RWPE2 (cell line): ENCODE data around the gene ROBO1.

Source experiments
- ATAC-seq: fragments of 200-7000 bp; cut with Tn5 transposase; 3 replicates; pipeline ENCODE4 v1.9.1; 2021; ENCODE audit warnings: low read depth
- DNase-seq: peaks from one replicate; pipeline ENCODE4 v3.0.0-alpha.2; 2020; ENCODE audit warnings: low spot score
- H3K27ac ChIP-seq: fragments of 450-650 bp; 2 replicates; pipeline ENCODE4 v1.5.1; 2017; ENCODE audit warnings: mild to moderate bottlenecking; ENCODE audit not compliant: poor library complexity, severe bottlenecking
- H3K27me3 ChIP-seq: fragments of 250-450 bp; sonication (Bioruptor Pico); 2 replicates; pipeline ENCODE4 v1.5.1; 2021; ENCODE audit warnings: mild to moderate bottlenecking, moderate library complexity; ENCODE audit not compliant: insufficient read depth, poor library complexity, severe bottlenecking
- H3K36me3 ChIP-seq: fragments of 250-450 bp; sonication (Bioruptor Pico); 2 replicates; pipeline ENCODE4 v1.5.1; 2020; ENCODE audit warnings: low read depth, mild to moderate bottlenecking, moderate library complexity
- H3K4me1 ChIP-seq: fragments of 250-450 bp; sonication (Bioruptor Pico); 2 replicates; pipeline ENCODE4 v1.5.1; 2021; ENCODE audit warnings: mild to moderate bottlenecking, moderate library complexity; ENCODE audit not compliant: insufficient read depth, poor library complexity, severe bottlenecking
- H3K4me3 ChIP-seq: fragments of 250-450 bp; sonication (Bioruptor Pico); 2 replicates; pipeline ENCODE4 v1.5.1; 2021; ENCODE audit warnings: mild to moderate bottlenecking, moderate library complexity; ENCODE audit not compliant: severe bottlenecking
- H3K9me3 ChIP-seq: fragments of 250-450 bp; sonication (Bioruptor Pico); 2 replicates; pipeline ENCODE4 v1.5.1; 2021; ENCODE audit warnings: mild to moderate bottlenecking, moderate library complexity; ENCODE audit not compliant: severe bottlenecking
- CTCF ChIP-seq: fragments of 450-650 bp; IDR thresholded peaks from one replicate; pipeline ENCODE4 v1.5.1; 2017; ENCODE audit warnings: mild to moderate bottlenecking, moderate library complexity; ENCODE audit not compliant: poor library complexity, severe bottlenecking

The ROBO1 gene

GRCh38 chr3:78812166-78812565 is 955.6 kb downstream of the ROBO1 start:
- Histone ChIP-seq H3K27me3 (no peaks in the 10 kb centered on the region), H3K27ac (no peak overlapping the region), H3K36me3 (no peaks in the 10 kb centered on the region), H3K4me3 (no peak overlapping the region), H3K4me1 (no peaks in the 10 kb centered on the region), H3K9me3 (no peaks in the 10 kb centered on the region)
- TF ChIP-seq CTCF = no peak
- no peak for ATAC-seq
- DNase-seq = no peak

GRCh38 chr3:78809966-78810365 is 957.8 kb downstream of the ROBO1 start:
- Histone ChIP-seq H3K27me3 (no peaks in the 10 kb centered on the region), H3K4me1 (no peaks in the 10 kb centered on the region), H3K4me3 (no peak overlapping the region), H3K36me3 (no peaks in the 10 kb centered on the region), H3K9me3 (no peaks in the 10 kb centered on the region), H3K27ac (no peak overlapping the region)
- DNase-seq = no peak
- ATAC-seq = no peak
- TF ChIP-seq CTCF = no peak

GRCh38 chr3:78804251-78805037 is 963.4 kb downstream of the ROBO1 start:
- Histone ChIP-seq H3K4me1 (no peaks in the 10 kb centered on the region), H3K9me3 (no peaks in the 10 kb centered on the region), H3K27me3 (no peaks in the 10 kb centered on the region), H3K4me3 (no peak overlapping the region), H3K36me3 (no peaks in the 10 kb centered on the region), H3K27ac (no peak overlapping the region)
- no peak for DNase-seq
- no peak for TF ChIP-seq CTCF
- ATAC-seq = no peak

GRCh38 chr3:78802562-78802930 is 965.3 kb downstream of the ROBO1 start:
- H3K9me3 ChIP-seq = no peaks in the 10 kb centered on the region
- ATAC-seq (no peak), DNase-seq (no peak)
- TF ChIP-seq CTCF = no peak
- no peak overlapping the region for H3K27ac ChIP-seq
- no peaks in the 10 kb centered on the region for H3K4me1 ChIP-seq
- H3K4me3 ChIP-seq = no peak overlapping the region
- H3K36me3 ChIP-seq = no peaks in the 10 kb centered on the region
- H3K27me3 ChIP-seq = no peaks in the 10 kb centered on the region

- no peak for ATAC-seq
- DNase-seq = no peak
- Histone ChIP-seq H3K27me3 (no peaks in the 10 kb centered on the region), H3K4me1 (no peaks in the 10 kb centered on the region), H3K4me3 (no peak overlapping the region), H3K9me3 (no peaks in the 10 kb centered on the region), H3K27ac (no peak overlapping the region), H3K36me3 (no peaks in the 10 kb centered on the region)
- TF ChIP-seq CTCF = no peak
These were observed 965.8 kb downstream of the ROBO1 start for GRCh38 chr3:78801926-78802561.
